ENCODE data around the gene ACOT11.

The ACOT11 gene

GRCh38 chr1:54538538-54538937 lies 9.5 kb upstream of the ACOT11 start:
- DNase-seq, result no peak

- DNase-seq, result no peak
Measured at GRCh38 chr1:54540582-54541295, 7.3 kb upstream of the ACOT11 start.

GRCh38 chr1:54542120-54542961 lies 5.7 kb upstream of the ACOT11 start:
- DNase-seq, result peak; percentile 35

GRCh38 chr1:54542962-54543539 lies 5.0 kb upstream of the ACOT11 start:
- no peak for DNase-seq

GRCh38 chr1:54543729-54544496 lies 4.1 kb upstream of the ACOT11 start:
- no peak for DNase-seq

- DNase-seq, result no peak
Measured at GRCh38 chr1:54545916-54546635, 2.0 kb upstream of the ACOT11 start.

GRCh38 chr1:54546651-54547401 lies 1.2 kb upstream of the ACOT11 start:
- no peak for DNase-seq

GRCh38 chr1:54548389-54549044 lies 489 bp downstream of the ACOT11 start:
- DNase-seq, result no peak

- DNase-seq, result no peak
Measured at GRCh38 chr1:54549181-54549924, 1.3 kb downstream of the ACOT11 start.

GRCh38 chr1:54551891-54552290 lies 3.9 kb downstream of the ACOT11 start:
- no peak for DNase-seq

- no peak for DNase-seq
Measured at GRCh38 chr1:54553602-54554313, 5.7 kb downstream of the ACOT11 start.

- DNase-seq, result no peak
Measured at GRCh38 chr1:54556110-54556509, 8.1 kb downstream of the ACOT11 start.

GRCh38 chr1:54557671-54558355 lies 9.8 kb downstream of the ACOT11 start:
- no peak for DNase-seq

- no peak for DNase-seq
Measured at GRCh38 chr1:54558434-54559030, 10.5 kb downstream of the ACOT11 start.

- DNase-seq, result no peak
Measured at GRCh38 chr1:54559111-54559548, 11.1 kb downstream of the ACOT11 start.

GRCh38 chr1:54559771-54560231 lies 11.8 kb downstream of the ACOT11 start:
- DNase-seq, result no peak

- DNase-seq, result no peak
Measured at GRCh38 chr1:54564312-54565112, 16.5 kb downstream of the ACOT11 start.
